ENCODE measurements around the gene GTPBP3.
A peak's percentile ranks its signal among the peaks of the same experiment; 100 is the strongest.

Gene GTPBP3

GRCh38 chr19:17380426-17381138, 43.2 kb downstream of the GTPBP3 start:
- no peak for DNase-seq (ENCODE audit: low read depth in 2 of 2, low spot score in 1 of 2)

GRCh38 chr19:17385878-17386611, 48.7 kb downstream of the GTPBP3 start:
- peak; percentile 10 to 41 for DNase-seq (ENCODE audit: low read depth in 2 of 2, low spot score in 1 of 2)

GRCh38 chr19:17389288-17389687, 51.9 kb downstream of the GTPBP3 start:
- DNase-seq (ENCODE audit: low read depth in 2 of 2, low spot score in 1 of 2): no peak

- no peak for DNase-seq (ENCODE audit: low read depth in 2 of 2, low spot score in 1 of 2)
Observed at GRCh38 chr19:17389957-17390664, 52.8 kb downstream of the GTPBP3 start.

- peak; percentile 62 to 77 for DNase-seq (ENCODE audit: low read depth in 2 of 2, low spot score in 1 of 2)
Observed at GRCh38 chr19:17390665-17391370, 53.5 kb downstream of the GTPBP3 start.

GRCh38 chr19:17391371-17392151, 54.2 kb downstream of the GTPBP3 start:
- DNase-seq (ENCODE audit: low read depth in 2 of 2, low spot score in 1 of 2): no peak
